ENCODE data around the gene OR5AN1.

OR5AN1 gene

DNA sequence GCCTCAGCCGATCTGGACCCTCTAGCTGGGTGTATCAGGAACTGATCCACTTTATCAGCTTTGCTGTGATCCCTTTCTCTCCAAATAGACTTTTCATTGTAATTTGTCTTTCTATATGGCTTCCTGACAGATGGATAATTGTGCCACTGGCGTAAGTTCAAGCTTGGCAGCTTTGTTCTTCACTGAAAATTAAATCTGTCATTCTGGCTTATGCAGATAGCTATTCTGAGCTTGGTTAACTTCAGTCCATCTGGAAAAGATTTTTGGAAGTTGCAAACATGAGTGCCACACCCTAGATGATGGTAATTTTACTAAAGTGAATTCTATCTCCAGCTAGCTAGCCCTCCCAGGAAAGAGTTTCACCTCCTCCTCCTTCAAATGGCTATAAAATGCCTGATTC is 59.5 kb downstream of the OR5AN1 start:
- no peak for DNase-seq (ENCODE audit: low read depth, low spot score)
- H3K27ac ChIP-seq: no peak overlapping the region

Data from epithelial cell of prostate (primary cell).